IPS-15b (cell line): ENCODE data around the gene OR4F15.

Experiments
- H3K27me3 ChIP-seq: one replicate; pipeline ENCODE4 v1.6.1; 2013; ENCODE audit warnings: low read length; ENCODE audit not compliant: control insufficient read depth, insufficient read depth
- H3K36me3 ChIP-seq: one replicate; pipeline ENCODE4 v1.6.1; 2013; ENCODE audit warnings: low read length; ENCODE audit not compliant: control insufficient read depth, insufficient read depth
- H3K4me1 ChIP-seq: one replicate; pipeline ENCODE4 v1.6.1; 2013; ENCODE audit warnings: mild to moderate bottlenecking, low read length; ENCODE audit not compliant: control insufficient read depth, insufficient read depth
- H3K4me3 ChIP-seq: one replicate; pipeline ENCODE4 v1.5.1; 2013; ENCODE audit warnings: low read depth, low read length
- H3K9ac ChIP-seq: one replicate; pipeline ENCODE4 v1.6.1; 2013; ENCODE audit warnings: low read depth, mild to moderate bottlenecking, low read length
- H3K9me3 ChIP-seq: one replicate; pipeline ENCODE4 v1.6.1; 2013; ENCODE audit warnings: mild to moderate bottlenecking, low read length; ENCODE audit not compliant: control insufficient read depth, insufficient read depth

OR4F15 gene

DNA sequence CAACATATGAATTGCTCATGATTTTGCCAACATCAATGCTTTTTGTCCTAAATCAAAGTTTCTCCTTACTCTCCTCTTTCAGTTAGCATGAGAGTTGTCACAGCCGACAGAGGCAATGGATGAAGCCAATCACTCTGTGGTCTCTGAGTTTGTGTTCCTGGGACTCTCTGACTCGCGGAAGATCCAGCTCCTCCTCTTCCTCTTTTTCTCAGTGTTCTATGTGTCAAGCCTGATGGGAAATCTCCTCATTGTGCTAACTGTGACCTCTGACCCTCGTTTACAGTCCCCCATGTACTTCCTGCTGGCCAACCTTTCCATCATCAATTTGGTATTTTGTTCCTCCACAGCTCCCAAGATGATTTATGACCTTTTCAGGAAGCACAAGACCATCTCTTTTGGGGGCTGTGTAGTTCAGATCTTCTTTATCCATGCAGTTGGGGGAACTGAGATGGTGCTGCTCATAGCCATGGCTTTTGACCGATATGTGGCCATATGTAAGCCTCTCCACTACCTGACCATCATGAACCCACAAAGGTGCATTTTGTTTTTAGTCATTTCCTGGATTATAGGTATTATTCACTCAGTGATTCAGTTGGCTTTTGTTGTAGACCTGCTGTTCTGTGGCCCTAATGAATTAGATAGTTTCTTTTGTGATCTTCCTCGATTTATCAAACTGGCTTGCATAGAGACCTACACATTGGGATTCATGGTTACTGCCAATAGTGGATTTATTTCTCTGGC is 6.2 kb upstream of the OR4F15 start:
- Histone ChIP-seq H3K4me1 (no peaks in the 10 kb centered on the region), H3K36me3 (no peaks in the 10 kb centered on the region), H3K4me3 (no peak overlapping the region), H3K9ac (no peak overlapping the region), H3K9me3 (no peaks in the 10 kb centered on the region), H3K27me3 (no peaks in the 10 kb centered on the region)

DNA sequence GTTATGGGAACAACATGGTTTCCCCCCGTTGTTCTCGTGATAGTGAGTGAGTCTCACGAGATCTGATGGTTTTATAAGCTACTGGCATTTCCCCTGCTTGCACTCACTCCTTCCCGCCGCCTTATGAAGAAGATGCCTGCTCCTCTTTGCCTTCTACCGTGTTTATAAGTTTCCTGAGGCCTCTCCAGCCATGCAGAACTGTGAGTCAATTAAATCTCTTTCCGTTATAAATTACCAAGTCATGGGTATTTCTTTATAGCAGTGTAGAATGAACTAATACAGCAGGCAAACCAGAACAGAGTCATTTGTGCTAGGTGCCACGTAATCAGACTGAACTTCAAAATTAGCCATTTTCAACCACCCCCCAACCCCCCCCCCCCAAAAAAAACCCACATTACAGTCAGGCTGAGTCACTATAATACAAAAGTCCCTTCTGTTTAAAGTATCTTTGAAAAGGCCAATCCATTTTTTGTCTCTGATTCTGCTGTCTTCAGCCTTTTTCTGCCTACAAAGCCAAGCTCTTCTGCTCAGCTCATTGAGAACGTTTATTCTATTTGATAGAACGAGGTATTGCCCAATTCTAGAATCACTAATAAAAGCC is 4.6 kb upstream of the OR4F15 start:
- Histone ChIP-seq H3K9ac (no peak overlapping the region), H3K9me3 (no peaks in the 10 kb centered on the region), H3K4me1 (no peaks in the 10 kb centered on the region), H3K36me3 (no peaks in the 10 kb centered on the region), H3K4me3 (no peak overlapping the region), H3K27me3 (no peaks in the 10 kb centered on the region)

DNA sequence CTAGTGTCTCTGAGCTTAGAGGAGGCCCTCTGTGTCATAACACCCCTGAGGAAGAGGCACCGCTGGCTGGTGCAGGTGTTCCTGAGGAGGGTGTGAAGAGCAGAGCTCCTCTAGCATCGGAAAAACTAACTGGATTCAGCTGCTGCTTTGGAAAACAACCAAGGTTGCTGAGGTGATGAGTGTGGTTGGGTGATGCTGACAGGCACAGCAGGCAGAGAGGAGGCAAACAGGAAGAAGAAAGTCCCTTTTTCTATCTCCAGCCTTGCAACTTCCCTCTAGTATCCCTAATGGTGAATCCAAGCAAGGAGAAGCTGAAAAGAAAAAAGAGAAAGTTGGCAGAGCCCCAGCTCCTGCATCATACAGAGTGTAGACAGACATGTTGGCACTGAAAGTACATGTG is 3.8 kb upstream of the OR4F15 start:
- no peak overlapping the region for H3K9ac ChIP-seq
- H3K4me1 ChIP-seq: no peaks in the 10 kb centered on the region
- H3K9me3 ChIP-seq: no peaks in the 10 kb centered on the region
- no peaks in the 10 kb centered on the region for H3K27me3 ChIP-seq
- no peaks in the 10 kb centered on the region for H3K36me3 ChIP-seq
- no peak overlapping the region for H3K4me3 ChIP-seq

DNA sequence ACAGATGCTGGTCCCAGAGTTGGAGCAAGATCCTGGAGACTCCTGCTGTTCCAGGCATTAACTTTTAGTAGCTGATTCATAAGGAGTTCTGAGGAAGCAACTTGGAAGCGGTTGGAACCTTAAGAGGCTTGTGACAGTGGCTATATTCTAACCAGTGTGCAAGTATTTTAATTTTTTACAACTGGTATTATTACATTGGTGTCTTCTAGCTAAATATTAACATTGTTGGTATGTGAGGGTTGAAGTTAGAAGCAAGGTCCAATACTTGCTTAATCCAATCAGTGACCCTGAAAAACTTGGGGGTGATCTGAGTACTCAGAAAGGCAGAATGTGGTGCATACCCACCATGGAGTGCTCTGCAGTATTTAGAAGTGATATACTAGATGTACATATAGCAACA is 1.5 kb upstream of the OR4F15 start:
- no peak overlapping the region for H3K9ac ChIP-seq
- H3K27me3 ChIP-seq: no peaks in the 10 kb centered on the region
- no peaks in the 10 kb centered on the region for H3K4me1 ChIP-seq
- H3K4me3 ChIP-seq: no peak overlapping the region
- H3K36me3 ChIP-seq: no peaks in the 10 kb centered on the region
- H3K9me3 ChIP-seq: no peaks in the 10 kb centered on the region

DNA sequence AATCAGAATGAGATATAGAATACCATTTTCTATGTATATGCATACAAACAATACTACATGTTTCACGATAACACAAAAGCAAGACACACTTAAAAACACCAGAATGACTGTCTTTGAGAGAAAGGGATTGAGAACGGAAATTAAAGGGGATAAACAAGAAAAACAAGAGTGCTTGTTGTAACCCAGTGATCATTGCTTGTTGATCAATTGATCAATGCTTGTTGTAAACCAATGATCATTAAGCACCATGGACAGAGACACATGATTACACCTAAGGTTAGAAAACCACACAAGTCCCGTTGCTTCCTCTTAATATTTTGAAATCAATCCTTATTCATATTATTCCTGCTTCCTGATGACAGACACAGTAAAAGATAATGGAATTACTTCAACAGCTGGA is 1.1 kb upstream of the OR4F15 start:
- Histone ChIP-seq H3K9me3 (no peaks in the 10 kb centered on the region), H3K4me3 (no peak overlapping the region), H3K4me1 (no peaks in the 10 kb centered on the region), H3K27me3 (no peaks in the 10 kb centered on the region), H3K36me3 (no peaks in the 10 kb centered on the region), H3K9ac (no peak overlapping the region)

DNA sequence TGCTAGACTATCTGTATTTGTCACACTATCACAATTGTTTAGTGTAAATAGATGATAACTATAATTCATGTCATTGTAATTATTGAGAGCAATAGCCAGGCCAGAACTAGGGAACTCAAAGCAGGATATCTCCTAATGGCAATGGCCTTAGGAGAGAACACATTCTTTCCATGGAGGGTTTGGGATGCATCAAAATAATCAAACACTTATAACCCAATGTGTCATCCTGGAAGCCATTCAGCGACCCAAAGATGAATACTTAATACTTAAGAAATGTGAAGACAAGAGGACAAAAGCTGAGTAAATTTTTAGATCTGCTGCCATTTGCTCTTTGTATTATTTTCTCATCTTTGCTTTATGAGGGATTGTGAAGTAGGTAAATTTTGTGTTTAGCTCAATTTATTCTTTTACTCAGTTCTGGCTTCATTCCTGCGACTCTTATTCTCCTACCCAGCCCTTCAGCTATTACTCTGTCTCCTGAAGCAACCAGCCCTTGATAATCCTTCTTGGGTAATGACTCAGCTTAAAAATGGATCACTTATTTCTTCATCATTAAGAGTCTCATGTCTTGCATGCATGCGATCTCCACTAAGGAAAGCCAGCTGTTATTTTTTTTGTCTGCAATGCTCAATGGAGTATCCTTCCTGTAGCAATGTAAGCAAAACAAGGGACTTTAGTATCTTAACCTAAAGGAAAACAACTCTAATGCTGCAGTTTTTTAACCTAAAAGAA is 2.0 kb downstream of the OR4F15 start:
- Histone ChIP-seq H3K4me1 (no peaks in the 10 kb centered on the region), H3K36me3 (no peaks in the 10 kb centered on the region), H3K9ac (no peak overlapping the region), H3K4me3 (no peak overlapping the region), H3K27me3 (no peaks in the 10 kb centered on the region), H3K9me3 (no peaks in the 10 kb centered on the region)

DNA sequence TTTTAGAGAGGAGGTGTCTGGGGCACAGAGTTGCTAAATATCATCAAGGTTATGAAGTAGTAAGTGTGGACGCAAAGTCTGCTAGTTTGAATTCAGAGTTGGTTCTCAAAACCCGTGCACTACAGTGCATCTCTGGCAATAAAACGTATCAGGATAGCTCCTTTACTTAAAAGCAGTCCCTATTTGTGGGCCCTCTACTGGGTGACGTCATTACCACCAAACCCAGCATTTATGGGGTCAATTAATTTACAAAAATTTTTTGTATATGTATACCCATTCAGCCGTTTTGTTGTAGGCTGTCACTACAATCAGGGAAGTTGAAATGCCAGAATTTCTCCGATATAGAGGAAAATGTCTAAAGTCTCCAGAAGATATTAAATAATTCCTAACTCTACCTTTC is 8.8 kb downstream of the OR4F15 start:
- Histone ChIP-seq H3K9ac (no peak overlapping the region), H3K36me3 (no peaks in the 10 kb centered on the region), H3K4me3 (no peak overlapping the region), H3K9me3 (no peaks in the 10 kb centered on the region), H3K27me3 (no peaks in the 10 kb centered on the region), H3K4me1 (no peaks in the 10 kb centered on the region)

DNA sequence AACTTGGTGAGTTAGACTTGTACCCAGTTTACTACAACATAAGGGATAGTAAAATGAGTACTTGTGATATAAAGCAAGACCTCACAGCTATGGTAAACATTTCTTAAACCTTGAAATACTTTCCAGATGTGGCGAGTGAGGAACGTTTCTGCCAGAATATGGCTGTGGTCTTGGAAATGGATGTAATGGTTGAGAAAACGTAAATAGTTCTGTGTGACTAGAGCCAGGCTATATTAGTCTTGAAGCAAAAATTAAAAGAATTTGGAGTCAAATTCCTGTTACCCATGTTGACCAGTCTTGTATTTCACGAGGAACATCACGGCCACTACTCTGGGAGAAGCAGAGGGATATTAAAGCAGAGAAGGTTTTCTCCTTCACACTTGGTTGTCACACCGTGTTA is 15.3 kb downstream of the OR4F15 start:
- Histone ChIP-seq H3K9ac (no peak overlapping the region), H3K4me1 (no peaks in the 10 kb centered on the region), H3K9me3 (no peaks in the 10 kb centered on the region), H3K27me3 (no peaks in the 10 kb centered on the region), H3K36me3 (no peaks in the 10 kb centered on the region), H3K4me3 (no peak overlapping the region)

DNA sequence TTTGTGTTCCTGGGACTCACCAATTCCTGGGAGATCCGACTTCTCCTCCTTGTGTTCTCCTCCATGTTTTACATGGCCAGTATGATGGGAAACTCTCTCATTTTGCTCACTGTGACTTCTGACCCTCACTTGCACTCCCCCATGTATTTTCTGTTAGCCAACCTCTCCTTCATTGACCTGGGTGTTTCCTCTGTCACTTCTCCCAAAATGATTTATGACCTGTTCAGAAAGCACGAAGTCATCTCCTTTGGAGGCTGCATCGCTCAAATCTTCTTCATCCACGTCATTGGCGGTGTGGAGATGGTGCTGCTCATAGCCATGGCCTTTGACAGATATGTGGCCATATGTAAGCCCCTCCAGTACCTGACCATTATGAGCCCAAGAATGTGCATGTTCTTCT is 16.8 kb downstream of the OR4F15 start:
- Histone ChIP-seq H3K9me3 (no peaks in the 10 kb centered on the region), H3K36me3 (no peaks in the 10 kb centered on the region), H3K27me3 (no peaks in the 10 kb centered on the region), H3K4me1 (no peaks in the 10 kb centered on the region), H3K9ac (no peak overlapping the region), H3K4me3 (no peak overlapping the region)

DNA sequence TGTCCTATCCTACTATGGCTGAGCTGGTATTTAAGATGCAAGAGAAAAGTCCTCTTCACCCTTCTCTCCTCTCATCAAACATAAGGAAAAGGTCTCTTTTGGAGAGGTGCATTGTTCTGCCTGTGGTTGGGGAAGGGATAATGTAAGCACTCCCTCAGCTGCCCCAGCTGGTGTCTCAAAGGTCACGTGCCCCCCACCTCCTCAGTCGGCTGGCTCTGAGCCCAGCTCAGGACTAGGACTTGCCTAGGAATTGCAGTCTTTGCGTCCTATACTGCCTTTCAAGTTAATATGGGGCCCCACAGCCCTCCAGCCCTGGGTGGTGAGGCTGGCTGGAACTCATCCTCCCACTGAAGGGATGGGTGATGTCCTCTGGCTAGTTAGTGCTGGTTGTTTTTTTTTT is 29.7 kb downstream of the OR4F15 start:
- Histone ChIP-seq H3K9me3 (no peaks in the 10 kb centered on the region), H3K4me1 (no peaks in the 10 kb centered on the region), H3K27me3 (no peaks in the 10 kb centered on the region), H3K36me3 (no peaks in the 10 kb centered on the region), H3K9ac (no peak overlapping the region), H3K4me3 (no peak overlapping the region)

DNA sequence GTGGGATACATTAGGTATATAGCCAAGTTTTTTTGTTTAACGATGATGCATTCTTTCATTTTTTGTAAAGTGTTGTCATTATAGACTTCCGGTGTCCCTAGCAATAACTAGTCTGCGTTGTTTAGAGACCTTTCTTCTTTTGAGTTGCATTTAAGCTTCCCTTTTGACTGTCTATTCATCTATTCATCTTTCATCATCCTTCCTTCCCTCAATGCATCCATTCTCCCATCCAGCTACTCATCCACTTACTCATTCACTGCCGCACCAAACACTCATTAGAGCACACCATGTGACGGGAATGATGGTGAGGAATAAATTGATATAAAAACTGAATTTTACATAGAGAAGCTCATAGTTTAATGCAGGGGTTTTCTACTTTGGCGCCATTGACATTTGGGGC is 32.9 kb downstream of the OR4F15 start:
- Histone ChIP-seq H3K27me3 (no peaks in the 10 kb centered on the region), H3K36me3 (no peaks in the 10 kb centered on the region)

DNA sequence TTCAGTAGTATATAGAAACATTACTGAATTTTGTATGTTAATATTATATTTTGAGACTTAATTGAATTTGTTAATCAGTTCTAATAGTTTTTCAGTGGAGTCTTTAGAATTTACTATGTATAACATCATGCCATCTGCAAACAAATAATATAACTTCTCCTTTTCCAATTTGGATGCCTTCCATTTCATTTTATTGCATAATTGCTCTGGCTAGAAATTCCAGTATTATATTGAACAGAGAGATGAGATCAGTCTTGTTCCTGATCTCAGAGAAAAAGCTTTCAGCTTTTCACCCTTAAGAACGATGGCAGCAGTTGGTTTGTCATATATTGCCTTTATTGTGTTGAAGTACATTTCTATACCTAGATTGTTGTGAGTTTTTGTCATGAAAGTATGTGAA is 40.4 kb downstream of the OR4F15 start:
- Histone ChIP-seq H3K9me3 (no peaks in the 10 kb centered on the region), H3K4me3 (no peak overlapping the region), H3K9ac (no peak overlapping the region), H3K4me1 (no peaks in the 10 kb centered on the region), H3K36me3 (no peaks in the 10 kb centered on the region), H3K27me3 (no peaks in the 10 kb centered on the region)

More for the DNA sequence above, 32.9 kb downstream of the OR4F15 start:
- H3K9ac ChIP-seq: no peak overlapping the region
- no peaks in the 10 kb centered on the region for H3K9me3 ChIP-seq
- no peak overlapping the region for H3K4me3 ChIP-seq
- H3K4me1 ChIP-seq: no peaks in the 10 kb centered on the region
